Measurements from ENCODE around the gene ARHGAP6.
"Not testable (repeated sequence)": the region's sequence is repeated elsewhere in the genome, so short reads cannot be mapped to it uniquely, and the experiment has no call there.

Gene ARHGAP6

GRCh38 chrX:11130136-11130535 is 535.6 kb downstream of the ARHGAP6 start:
- DNase-seq = no peak

GRCh38 chrX:11129534-11130105 is 536.1 kb downstream of the ARHGAP6 start:
- DNase-seq = no peak

- no peak for DNase-seq
These were observed 540.7 kb downstream of the ARHGAP6 start for GRCh38 chrX:11125060-11125459.

- no peak for DNase-seq
These were observed 541.6 kb downstream of the ARHGAP6 start for GRCh38 chrX:11124112-11124511.

- DNase-seq = not testable (repeated sequence)
These were observed 542.6 kb downstream of the ARHGAP6 start for GRCh38 chrX:11123087-11123486.

- no peak for DNase-seq
These were observed 546.3 kb downstream of the ARHGAP6 start for GRCh38 chrX:11119313-11119943.

GRCh38 chrX:11117745-11118144 is 548.0 kb downstream of the ARHGAP6 start:
- no peak for DNase-seq

- DNase-seq = no peak
These were observed 552.0 kb downstream of the ARHGAP6 start for GRCh38 chrX:11113731-11114130.

GRCh38 chrX:11111947-11112346 is 553.8 kb downstream of the ARHGAP6 start:
- DNase-seq = no peak

- peak; percentile 87 for DNase-seq
These were observed 554.5 kb downstream of the ARHGAP6 start, which contains the start of gene HCCS for GRCh38 chrX:11111037-11111851. Gene HCCS (plus strand): TSS chrX:11111332. CDS start chrX:11112061, 729 bp downstream.

GRCh38 chrX:11109968-11110367 is 555.8 kb downstream of the ARHGAP6 start:
- no peak for DNase-seq

- no peak for DNase-seq
These were observed 557.3 kb downstream of the ARHGAP6 start for GRCh38 chrX:11108253-11108941.

GRCh38 chrX:11105080-11105479 is 560.6 kb downstream of the ARHGAP6 start:
- no peak for DNase-seq

GRCh38 chrX:11103751-11104150 is 562.0 kb downstream of the ARHGAP6 start:
- DNase-seq = peak; percentile 40

GRCh38 chrX:11103006-11103405 is 562.7 kb downstream of the ARHGAP6 start:
- peak; percentile 59 for DNase-seq

GRCh38 chrX:11100281-11101035 is 565.3 kb downstream of the ARHGAP6 start:
- DNase-seq = peak; percentile 7

- DNase-seq = no peak
These were observed 566.3 kb downstream of the ARHGAP6 start for GRCh38 chrX:11099465-11099864.

GRCh38 chrX:11097933-11098332 is 567.8 kb downstream of the ARHGAP6 start:
- no peak for DNase-seq

GRCh38 chrX:11089802-11090201 is 575.9 kb downstream of the ARHGAP6 start:
- no peak for DNase-seq

Measured in activated CD4-positive, alpha-beta T cell treated with anti-CD3 and anti-CD28 coated beads, Interleukin-10, Interleukin-2, amounts not matched to agents 100 ng/mL and 50 ng/mL, durations not matched to agents 16 hours and 8 hours (primary cell).